Activated CD4-positive, alpha-beta T cell treated with anti-CD3 and anti-CD28 coated beads for 36 hours (primary cell): ENCODE measurements around the gene FCHSD2. TPM values are rescaled to one million over a fixed set of nuclear protein-coding genes. Genes with fewer than 3 reads are reported as not detected.
"Not testable (repeated sequence)": the region's sequence is repeated elsewhere in the genome, so short reads cannot be mapped to it uniquely, and the experiment has no call there.

ENCODE experiments used
- ATAC-seq: fragments of 200-7000 bp; cut with Tn5 transposase; one replicate; pipeline ENCODE4 v1.10.0; 2021; ENCODE audit warnings: mild to moderate bottlenecking, moderate library complexity
- CTCF ChIA-PET: fragments of 350-600 bp; sonication (Branson Sonifier 250); formaldehyde crosslinking; loops from one replicate; lab custom pipeline; 2021; ENCODE audit warnings: antibody characterized with exemption; lab: Charles Lee
- POLR2A ChIA-PET: fragments of 350-600 bp; sonication (Branson Sonifier 250); formaldehyde crosslinking; loops from one replicate; lab custom pipeline; 2021; ENCODE audit warnings: antibody characterized with exemption, inconsistent platforms; lab: Charles Lee
- DNase-seq: peaks from one replicate; pipeline ENCODE4 v3.0.0-alpha.2; 2020
- H3K27ac Mint-ChIP-seq: one replicate; pipeline ENCODE4 v1.8.0; 2021; ENCODE audit warnings: mixed read lengths
- H3K27me3 Mint-ChIP-seq: one replicate; pipeline ENCODE4 v1.8.0; 2021; ENCODE audit warnings: mixed read lengths
- H3K36me3 Mint-ChIP-seq: one replicate; pipeline ENCODE4 v1.8.0; 2021; ENCODE audit warnings: low read depth, mixed read lengths
- H3K4me1 Mint-ChIP-seq: one replicate; pipeline ENCODE4 v1.8.0; 2021; ENCODE audit warnings: mixed read lengths
- H3K4me3 Mint-ChIP-seq: one replicate; pipeline ENCODE4 v1.8.0; 2021; ENCODE audit warnings: mild to moderate bottlenecking, moderate library complexity, mixed read lengths
- H3K9me3 Mint-ChIP-seq: one replicate; pipeline ENCODE4 v1.8.0; 2021; ENCODE audit warnings: low read depth, mixed read lengths
- intact Hi-C, 2 experiments: fragments of 100-400 bp; cut with DNase I in 1 of 2; cut with micrococcal nuclease in 1 of 2; formaldehyde crosslinking; loops; one replicate each; pipeline versions ENCODE4 v1.14.2 to v1.15.1; 2022 to 2024; cut with DNase I, micrococcal nuclease
- total RNA-seq, 2 experiments: library from RNA; stranded (reverse); gene quantifications; one replicate each; pipeline ENCODE4 v1.2.3, GENCODE V29; 2021

Gene FCHSD2
- total RNA-seq, 2 experiments from 2014 or later = 24.1 to 24.7 TPM

DNA sequence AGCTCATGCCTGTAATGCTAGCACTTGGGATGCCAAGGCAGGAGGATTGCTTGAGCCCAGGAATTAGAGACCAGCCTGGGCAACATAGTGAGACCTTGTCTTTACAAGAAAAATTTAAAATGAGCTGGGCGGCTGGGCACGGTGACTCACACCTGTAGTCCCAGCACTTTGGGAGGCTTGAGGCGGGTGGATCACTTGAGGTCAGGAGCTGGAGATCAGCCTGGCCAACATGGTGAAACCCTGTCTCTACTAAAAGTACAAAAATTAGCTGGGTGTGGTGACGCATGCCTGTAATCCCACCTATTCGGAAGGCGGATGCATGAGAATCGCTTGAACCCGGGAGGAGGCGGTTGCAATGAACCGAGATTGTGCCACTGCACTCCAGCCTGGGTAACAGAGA is 330.4 kb downstream of the FCHSD2 start:
- ATAC-seq, H3K27ac Mint-ChIP-seq, H3K9me3 Mint-ChIP-seq, DNase-seq, H3K27me3 Mint-ChIP-seq: not testable (repeated sequence)
- CTCF ChIA-PET = interaction anchor here (0.8 to 3.2 kb wide), 3 partner anchors 18 to 86 kb away, joined by 3 to 34 read pairs (median 20); partner anchors contain the start of gene STARD10
- Mint-ChIP-seq H3K36me3 (peaks cover 43% of the 10 kb centered on the region), H3K4me1 (peaks cover 25% of the 10 kb centered on the region), H3K4me3 (peak overlapping the region; percentile 62)
- POLR2A ChIA-PET = interaction anchor here (1.2 kb wide), 1 partner anchor 16 kb away, joined by 4 read pairs; no protein-coding TSS in a partner anchor
- intact Hi-C loops = loop anchor here (2.0 to 5.0 kb wide), 2 partner anchors 89 to 1066 kb away; partner anchors contain the start of genes COA4 (in 1 of the 2) and PAAF1 (in 1 of the 2)

DNA sequence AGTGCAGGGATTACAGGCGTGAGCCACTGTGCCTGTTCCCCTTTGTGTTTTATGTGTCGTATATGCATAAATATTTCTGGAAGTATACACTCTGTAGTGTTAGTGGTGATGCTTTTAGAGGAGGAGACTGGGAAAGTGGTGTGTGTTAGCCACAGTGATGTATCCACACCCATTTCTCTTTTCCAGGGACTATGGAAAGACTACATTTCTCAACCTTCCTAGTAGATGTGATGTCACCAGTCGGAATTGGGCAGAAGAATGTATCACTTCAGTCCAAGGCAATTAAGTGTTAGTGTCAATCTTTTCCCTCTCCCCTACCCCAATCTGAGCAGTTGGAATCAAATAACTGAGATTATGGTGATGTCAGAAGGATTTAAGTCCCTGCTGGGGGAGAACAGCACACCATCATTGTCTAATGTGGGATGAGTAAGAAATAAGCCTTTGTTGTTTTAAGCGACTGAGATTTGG is 333.8 kb downstream of the FCHSD2 start:
- ChIA-PET CTCF (interaction anchor here (1.1 to 1.9 kb wide), 3 partner anchors 14 to 86 kb away, joined by 3 to 4 read pairs (median 3); partner anchors contain the start of gene STARD10), POLR2A (no interaction called here)
- no peak for ATAC-seq
- H3K27ac Mint-ChIP-seq = no peak overlapping the region
- no peaks in the 10 kb centered on the region for H3K27me3 Mint-ChIP-seq
- intact Hi-C loops = no loop called here
- H3K36me3 Mint-ChIP-seq = peaks cover 38% of the 10 kb centered on the region
- no peak for DNase-seq
- H3K4me1 Mint-ChIP-seq = peaks cover 18% of the 10 kb centered on the region
- H3K9me3 Mint-ChIP-seq = no peaks in the 10 kb centered on the region
- H3K4me3 Mint-ChIP-seq = no peak overlapping the region

DNA sequence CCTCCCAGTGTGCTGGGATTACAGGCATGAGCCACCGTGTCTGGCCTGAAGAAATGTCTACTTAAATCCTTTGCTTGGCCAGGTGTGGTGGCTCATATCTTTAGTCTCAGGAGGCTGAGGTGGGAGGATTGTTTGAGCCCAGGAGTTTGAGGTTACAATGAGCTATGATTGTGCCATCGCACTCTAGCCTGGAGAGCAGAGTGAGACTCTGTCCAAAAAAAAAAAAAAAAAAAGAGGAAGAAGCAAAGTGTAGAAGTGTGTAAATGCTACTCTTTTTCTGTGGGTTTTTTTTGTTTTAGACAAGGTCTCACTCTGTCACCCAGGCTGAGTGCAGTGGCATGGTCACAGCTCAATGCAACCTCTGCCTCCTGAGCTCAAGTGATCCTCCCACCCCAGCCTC is 334.3 kb downstream of the FCHSD2 start:
- Mint-ChIP-seq H3K36me3 (peaks cover 33% of the 10 kb centered on the region), H3K4me1 (peaks cover 16% of the 10 kb centered on the region), H3K27ac (no peak overlapping the region), H3K27me3 (no peaks in the 10 kb centered on the region), H3K9me3 (no peaks in the 10 kb centered on the region), H3K4me3 (no peak overlapping the region)
- DNase-seq (no peak), ATAC-seq (no peak)
- intact Hi-C loops = no loop called here
- CTCF ChIA-PET = interaction anchor here (0.7 to 1.5 kb wide), 2 partner anchors 14 to 71 kb away, joined by 3 to 4 read pairs; partner anchors contain the start of gene STARD10
- POLR2A ChIA-PET = no interaction called here

GRCh38 chr11:72807021-72807693 is 335.0 kb downstream of the FCHSD2 start:
- Mint-ChIP-seq H3K27ac (no peak overlapping the region), H3K4me3 (no peak overlapping the region), H3K27me3 (no peaks in the 10 kb centered on the region), H3K4me1 (peaks cover 12% of the 10 kb centered on the region), H3K36me3 (peaks cover 31% of the 10 kb centered on the region), H3K9me3 (no peaks in the 10 kb centered on the region)
- ATAC-seq = no peak
- intact Hi-C loops = no loop called here
- ChIA-PET CTCF (interaction anchor here (0.6 to 1.5 kb wide), 3 partner anchors 9 to 70 kb away, joined by 3 to 4 read pairs (median 3); partner anchors contain the start of gene STARD10), POLR2A (no interaction called here)
- DNase-seq = no peak

DNA sequence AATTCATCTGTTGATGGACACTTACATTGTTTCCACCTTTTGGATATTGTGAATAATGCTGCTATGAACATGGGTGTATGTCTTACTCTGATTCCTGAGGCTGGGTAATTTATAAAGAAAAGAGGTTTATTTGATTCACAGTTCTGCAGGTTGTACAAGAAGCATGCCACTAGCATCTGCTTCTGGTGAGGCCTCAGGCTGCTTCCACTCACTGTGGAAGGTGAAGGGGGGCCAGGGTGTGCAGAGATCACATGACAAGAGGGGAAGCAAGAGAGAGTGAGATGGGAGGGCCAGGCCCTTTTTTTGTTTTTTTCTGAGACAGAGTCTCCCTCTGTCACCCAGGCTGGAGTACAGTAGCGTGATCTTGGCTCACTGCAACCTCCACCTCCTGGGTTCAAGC is 335.7 kb downstream of the FCHSD2 start:
- H3K4me3 Mint-ChIP-seq, CTCF ChIA-PET, ATAC-seq, H3K4me1 Mint-ChIP-seq, intact Hi-C loops, POLR2A ChIA-PET, H3K27me3 Mint-ChIP-seq, H3K27ac Mint-ChIP-seq, H3K9me3 Mint-ChIP-seq, DNase-seq: not testable (repeated sequence)
- H3K36me3 Mint-ChIP-seq = peaks cover 23% of the 10 kb centered on the region

- POLR2A ChIA-PET = no interaction called here
- DNase-seq (no peak), ATAC-seq (no peak)
- intact Hi-C loops = no loop called here
- H3K4me1 Mint-ChIP-seq = no peaks in the 10 kb centered on the region
- H3K27ac Mint-ChIP-seq = no peak overlapping the region
- CTCF ChIA-PET = interaction anchor here (0.6 kb wide), 1 partner anchor 83 kb away, joined by 3 read pairs; no protein-coding TSS in a partner anchor
- no peaks in the 10 kb centered on the region for H3K9me3 Mint-ChIP-seq
- H3K36me3 Mint-ChIP-seq = peaks cover 15% of the 10 kb centered on the region
- H3K4me3 Mint-ChIP-seq = no peak overlapping the region
- H3K27me3 Mint-ChIP-seq = no peaks in the 10 kb centered on the region
Observed at GRCh38 chr11:72805216-72805615, 336.9 kb downstream of the FCHSD2 start.

GRCh38 chr11:72802822-72803221 is 339.3 kb downstream of the FCHSD2 start:
- ChIA-PET POLR2A (no interaction called here), CTCF (interaction anchor here (0.6 to 1.5 kb wide), 2 partner anchors 8 to 443 kb away, joined by 3 to 4 read pairs; no protein-coding TSS in a partner anchor)
- H3K27me3 Mint-ChIP-seq = no peaks in the 10 kb centered on the region
- no peak for ATAC-seq
- H3K27ac Mint-ChIP-seq = no peak overlapping the region
- no peaks in the 10 kb centered on the region for H3K9me3 Mint-ChIP-seq
- no peak overlapping the region for H3K4me3 Mint-ChIP-seq
- no peaks in the 10 kb centered on the region for H3K4me1 Mint-ChIP-seq
- H3K36me3 Mint-ChIP-seq = peaks cover 2% of the 10 kb centered on the region
- no peak for DNase-seq
- intact Hi-C loops = no loop called here

- ChIA-PET CTCF (no interaction called here), POLR2A (no interaction called here)
- ATAC-seq (no peak), DNase-seq (no peak)
- Mint-ChIP-seq H3K36me3 (peaks cover 2% of the 10 kb centered on the region), H3K27ac (no peak overlapping the region), H3K9me3 (no peaks in the 10 kb centered on the region), H3K4me3 (no peak overlapping the region), H3K27me3 (no peaks in the 10 kb centered on the region), H3K4me1 (peaks cover 5% of the 10 kb centered on the region)
- intact Hi-C loops = no loop called here
Observed at GRCh38 chr11:72799441-72799840, 342.7 kb downstream of the FCHSD2 start.

GRCh38 chr11:72798361-72798760 is 343.8 kb downstream of the FCHSD2 start:
- no peak for DNase-seq
- no peak overlapping the region for H3K4me3 Mint-ChIP-seq
- peaks cover 2% of the 10 kb centered on the region for H3K36me3 Mint-ChIP-seq
- H3K4me1 Mint-ChIP-seq = peaks cover 9% of the 10 kb centered on the region
- ChIA-PET CTCF (interaction anchor here (0.8 to 1.2 kb wide), 4 partner anchors 14 to 73 kb away, joined by 3 to 5 read pairs (median 3); no protein-coding TSS in a partner anchor), POLR2A (interaction anchor here (0.6 kb wide), 1 partner anchor 17 kb away, joined by 3 read pairs; no protein-coding TSS in a partner anchor)
- H3K27me3 Mint-ChIP-seq = no peaks in the 10 kb centered on the region
- no peaks in the 10 kb centered on the region for H3K9me3 Mint-ChIP-seq
- ATAC-seq = no peak
- H3K27ac Mint-ChIP-seq = no peak overlapping the region
- intact Hi-C loops = no loop called here

- Mint-ChIP-seq H3K4me1 (peaks cover 21% of the 10 kb centered on the region), H3K27ac (peak within 1 kb of the TSS; percentile 99), H3K4me3 (peak within 1 kb of the TSS; percentile 84), H3K36me3 (no peaks in the 10 kb centered on the region), H3K9me3 (no peaks in the 10 kb centered on the region), H3K27me3 (no peaks in the 10 kb centered on the region)
- intact Hi-C loops = loop anchor here (1.0 to 2.0 kb wide), 8 partner anchors 20 to 570 kb away; partner anchors contain the start of genes ARAP1 (in 2 of the 2), ATG16L2 (in 1 of the 2) and CLPB (in 1 of the 2)
- CTCF ChIA-PET = interaction anchor here (0.6 to 4.0 kb wide), 30 partner anchors 9 to 557 kb away, joined by 3 to 60 read pairs (median 3); partner anchors contain the start of gene FCHSD2
- ATAC-seq (peak; percentile 93), DNase-seq (peak; percentile 97)
- POLR2A ChIA-PET = interaction anchor here (0.7 to 3.7 kb wide), 7 partner anchors 11 to 71 kb away, joined by 3 to 29 read pairs (median 5); no protein-coding TSS in a partner anchor
Observed at GRCh38 chr11:72793425-72794367, 348.4 kb downstream of the FCHSD2 start, which contains the start of gene STARD10. Gene STARD10, minus strand, starts transcription at chr11:72794047. Its CDS starts 12,866 bp downstream, at chr11:72781181.
